Adipocyte (in vitro differentiated cells): ENCODE measurements around the gene TMEM237.

Experiments used
- DNase-seq: peaks from one replicate; pipeline ENCODE4 v3.0.0-alpha.2; 2015; ENCODE audit warnings: low read depth
- H3K27me3 ChIP-seq: replicated peaks from 2 replicates; pipeline ENCODE4 v1.7.0; 2013; ENCODE audit warnings: mild to moderate bottlenecking, low read length, moderate library complexity; ENCODE audit not compliant: control insufficient read depth, insufficient read depth
- H3K36me3 ChIP-seq: 2 replicates; pipeline ENCODE4 v1.7.0; 2013; ENCODE audit warnings: low read length, mild to moderate bottlenecking, moderate library complexity; ENCODE audit not compliant: control insufficient read depth, insufficient read depth, severe bottlenecking
- H3K4me1 ChIP-seq: 2 replicates; pipeline ENCODE4 v1.7.0; 2013; ENCODE audit warnings: mild to moderate bottlenecking, low read length, moderate library complexity; ENCODE audit not compliant: control insufficient read depth, insufficient read depth
- H3K4me3 ChIP-seq: 2 replicates; pipeline ENCODE4 v1.7.0; 2013; ENCODE audit warnings: mild to moderate bottlenecking, low read length, moderate library complexity
- H3K9ac ChIP-seq: 2 replicates; pipeline ENCODE4 v1.7.0; 2013; ENCODE audit warnings: mild to moderate bottlenecking, low read length, moderate library complexity
- H3K9me3 ChIP-seq: 2 replicates; pipeline ENCODE4 v1.7.0; 2013; ENCODE audit warnings: mild to moderate bottlenecking, low read length, moderate library complexity; ENCODE audit not compliant: control insufficient read depth

The TMEM237 gene

DNA sequence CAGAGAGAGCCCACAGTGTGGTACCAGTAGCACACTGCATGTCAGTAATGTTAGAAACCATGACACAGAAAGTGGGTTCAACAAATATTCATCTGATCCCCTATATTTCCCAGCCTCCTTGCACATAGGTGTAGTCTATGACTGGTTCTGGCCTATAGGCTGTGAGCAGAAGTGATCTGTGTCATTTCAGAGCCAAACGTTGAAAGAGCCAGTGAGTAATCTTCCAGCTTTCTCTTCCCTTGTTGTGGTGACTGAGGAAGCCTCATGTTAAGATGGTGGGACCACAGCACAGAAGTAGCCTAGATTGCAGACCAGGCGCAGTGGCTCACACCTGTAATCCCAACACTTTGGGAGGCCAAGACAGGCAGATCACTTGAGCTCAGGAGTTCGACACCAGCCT, 4.1 kb downstream of the TMEM237 start:
- Histone ChIP-seq H3K4me3 (no peak overlapping the region), H3K9ac (no peak overlapping the region), H3K9me3 (no peaks in the 10 kb centered on the region), H3K27me3 (no peaks in the 10 kb centered on the region), H3K36me3 (peaks cover 42% of the 10 kb centered on the region), H3K4me1 (peaks cover 14% of the 10 kb centered on the region)
- no peak for DNase-seq

DNA sequence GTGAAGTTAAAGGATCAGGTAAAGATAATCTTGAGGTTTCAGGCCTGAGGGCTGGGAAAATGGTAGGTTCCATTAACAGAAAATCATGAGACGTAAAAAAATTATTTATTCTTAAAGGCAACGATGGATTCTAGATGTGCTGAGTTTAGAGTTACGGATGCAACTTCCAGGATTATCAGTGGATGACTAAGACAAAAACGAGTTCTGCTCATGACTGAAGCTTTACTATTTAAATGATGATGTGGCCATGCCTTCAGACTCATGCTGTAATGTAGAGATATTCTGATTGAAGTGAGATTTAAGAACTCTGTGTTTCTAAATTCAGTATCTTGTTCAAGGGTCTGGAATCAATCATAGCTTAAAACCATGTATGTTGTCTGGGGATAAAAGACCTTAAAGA, 5.0 kb downstream of the TMEM237 start:
- Histone ChIP-seq H3K36me3 (peaks cover 50% of the 10 kb centered on the region), H3K4me1 (peaks cover 6% of the 10 kb centered on the region)

GRCh38 chr2:201633661-201634249, 9.5 kb downstream of the TMEM237 start:
- Histone ChIP-seq H3K27me3 (no peaks in the 10 kb centered on the region), H3K36me3 (peaks cover 87% of the 10 kb centered on the region), H3K4me1 (no peaks in the 10 kb centered on the region), H3K9me3 (no peaks in the 10 kb centered on the region), H3K9ac (no peak overlapping the region), H3K4me3 (no peak overlapping the region)
- peak; percentile 10 for DNase-seq

More for the DNA sequence above, 5.0 kb downstream of the TMEM237 start:
- no peak overlapping the region for H3K4me3 ChIP-seq
- no peaks in the 10 kb centered on the region for H3K27me3 ChIP-seq
- DNase-seq = no peak
- H3K9me3 ChIP-seq = no peaks in the 10 kb centered on the region
- H3K9ac ChIP-seq = no peak overlapping the region

DNA sequence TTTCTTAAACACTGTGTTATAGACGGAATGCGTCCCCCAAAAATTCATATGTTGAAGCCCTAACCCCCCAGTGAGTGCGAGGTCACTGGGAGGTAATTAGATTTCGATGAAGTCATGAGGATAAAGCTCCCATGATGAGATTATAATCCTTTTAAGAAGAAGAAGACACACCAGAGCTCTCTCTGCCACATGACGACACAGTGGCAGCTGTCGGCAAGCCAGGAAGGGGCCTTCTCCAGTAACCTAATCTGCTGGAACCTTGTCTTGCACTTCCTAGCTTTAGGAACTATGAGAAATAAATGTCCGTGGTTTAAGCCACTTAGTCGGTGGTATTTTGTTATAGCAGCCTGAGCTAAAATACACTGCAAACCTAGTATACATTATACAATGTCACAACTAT, 12.3 kb downstream of the TMEM237 start:
- no peak overlapping the region for H3K9ac ChIP-seq
- peaks cover 69% of the 10 kb centered on the region for H3K36me3 ChIP-seq
- H3K4me1 ChIP-seq = no peaks in the 10 kb centered on the region
- H3K27me3 ChIP-seq = no peaks in the 10 kb centered on the region
- no peaks in the 10 kb centered on the region for H3K9me3 ChIP-seq
- DNase-seq = no peak
- H3K4me3 ChIP-seq = no peak overlapping the region

GRCh38 chr2:201630577-201630976, 12.7 kb downstream of the TMEM237 start:
- no peak overlapping the region for H3K4me3 ChIP-seq
- peaks cover 68% of the 10 kb centered on the region for H3K36me3 ChIP-seq
- H3K4me1 ChIP-seq = no peaks in the 10 kb centered on the region
- no peak for DNase-seq
- H3K27me3 ChIP-seq = no peaks in the 10 kb centered on the region
- no peak overlapping the region for H3K9ac ChIP-seq
- no peaks in the 10 kb centered on the region for H3K9me3 ChIP-seq

DNA sequence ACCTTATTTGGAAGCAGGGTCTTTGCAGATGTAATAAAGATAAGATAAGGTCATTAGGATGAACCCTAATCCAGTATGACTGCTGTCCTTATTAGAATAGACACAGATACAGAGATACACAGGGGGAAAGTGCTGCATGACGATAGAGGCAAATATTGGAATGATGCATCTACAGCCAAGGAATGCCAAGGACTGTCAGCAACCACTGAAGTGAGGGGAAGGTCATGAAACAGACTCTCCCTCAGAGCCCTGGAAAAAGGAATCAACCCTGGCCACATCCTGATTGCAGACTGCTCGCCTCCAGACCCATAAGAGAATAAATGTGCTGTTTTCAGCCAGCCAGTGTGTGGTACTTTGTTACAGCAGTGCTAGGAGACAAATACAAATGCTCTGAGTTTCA, 14.8 kb downstream of the TMEM237 start:
- Histone ChIP-seq H3K36me3 (peaks cover 59% of the 10 kb centered on the region), H3K4me3 (no peak overlapping the region), H3K9me3 (no peaks in the 10 kb centered on the region), H3K9ac (no peak overlapping the region), H3K27me3 (no peaks in the 10 kb centered on the region), H3K4me1 (no peaks in the 10 kb centered on the region)
- no peak for DNase-seq

GRCh38 chr2:201622306-201622970, 20.9 kb downstream of the TMEM237 start:
- Histone ChIP-seq H3K4me3 (no peak overlapping the region), H3K4me1 (peaks cover 4% of the 10 kb centered on the region), H3K27me3 (no peaks in the 10 kb centered on the region), H3K9me3 (no peaks in the 10 kb centered on the region), H3K9ac (no peak overlapping the region), H3K36me3 (peaks cover 14% of the 10 kb centered on the region)
- no peak for DNase-seq

GRCh38 chr2:201621293-201621999, 21.9 kb downstream of the TMEM237 start:
- H3K4me1 ChIP-seq = peaks cover 4% of the 10 kb centered on the region
- H3K36me3 ChIP-seq = peaks cover 12% of the 10 kb centered on the region
- no peaks in the 10 kb centered on the region for H3K27me3 ChIP-seq
- no peak overlapping the region for H3K4me3 ChIP-seq
- H3K9me3 ChIP-seq = no peaks in the 10 kb centered on the region
- H3K9ac ChIP-seq = no peak overlapping the region
- DNase-seq = no peak

GRCh38 chr2:201618744-201619662, 24.3 kb downstream of the TMEM237 start:
- peak; percentile 52 for DNase-seq
- no peaks in the 10 kb centered on the region for H3K36me3 ChIP-seq
- H3K9ac ChIP-seq = peak overlapping the region; percentile 64
- H3K4me3 ChIP-seq = peak overlapping the region; percentile 76
- H3K27me3 ChIP-seq = no peaks in the 10 kb centered on the region
- no peaks in the 10 kb centered on the region for H3K9me3 ChIP-seq
- peaks cover 4% of the 10 kb centered on the region for H3K4me1 ChIP-seq

DNA sequence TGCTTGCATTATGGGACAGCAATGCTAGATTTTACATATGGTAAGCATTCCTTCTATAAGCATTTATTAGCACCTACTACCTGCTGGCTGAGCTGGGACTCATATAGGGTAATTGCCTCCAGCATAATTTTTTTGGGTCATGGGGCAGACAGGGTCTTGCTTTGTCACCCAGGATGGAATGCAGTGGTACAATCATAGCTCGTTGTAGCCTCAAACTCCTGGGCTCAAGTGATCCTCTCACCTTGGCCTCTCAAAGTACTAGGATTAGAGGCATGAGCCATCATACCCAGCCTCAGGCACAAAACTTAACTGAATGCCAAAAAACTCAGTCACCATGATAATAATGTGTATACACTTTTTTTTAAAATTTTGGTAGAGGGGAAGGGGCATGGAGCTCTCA, 35.3 kb downstream of the TMEM237 start:
- Histone ChIP-seq H3K27me3 (no peaks in the 10 kb centered on the region), H3K4me3 (no peak overlapping the region), H3K36me3 (no peaks in the 10 kb centered on the region), H3K9ac (no peak overlapping the region), H3K4me1 (no peaks in the 10 kb centered on the region), H3K9me3 (peaks cover 8% of the 10 kb centered on the region)
- no peak for DNase-seq

DNA sequence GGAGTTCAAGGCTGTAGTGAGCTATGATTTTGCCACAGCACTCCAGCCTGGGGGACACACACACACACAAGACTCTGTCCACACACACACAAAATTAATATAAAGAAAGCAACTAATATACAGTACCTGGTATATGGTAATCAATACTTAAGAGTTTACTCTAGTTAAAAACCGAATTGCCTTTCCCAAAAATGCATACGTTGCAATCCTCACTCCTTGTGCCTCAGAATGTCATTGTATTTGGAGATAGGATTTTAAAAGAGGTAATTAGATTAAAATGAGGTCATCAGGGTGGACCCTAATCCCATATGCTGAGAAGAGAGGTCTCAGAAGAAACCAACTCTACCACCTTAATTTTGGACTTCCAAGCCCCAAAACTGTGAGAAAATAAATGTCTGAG, 35.7 kb downstream of the TMEM237 start:
- Histone ChIP-seq H3K27me3 (no peaks in the 10 kb centered on the region), H3K9ac (no peak overlapping the region), H3K36me3 (no peaks in the 10 kb centered on the region), H3K4me3 (no peak overlapping the region), H3K4me1 (no peaks in the 10 kb centered on the region), H3K9me3 (peaks cover 8% of the 10 kb centered on the region)
- no peak for DNase-seq
